ENCODE data around the gene NSMF. TPM values are rescaled to one million over a fixed set of nuclear protein-coding genes. Genes with fewer than 3 reads are reported as not detected.

The NSMF gene
- total RNA-seq, 1 donor from 2014 or later: 85.3 TPM

DNA sequence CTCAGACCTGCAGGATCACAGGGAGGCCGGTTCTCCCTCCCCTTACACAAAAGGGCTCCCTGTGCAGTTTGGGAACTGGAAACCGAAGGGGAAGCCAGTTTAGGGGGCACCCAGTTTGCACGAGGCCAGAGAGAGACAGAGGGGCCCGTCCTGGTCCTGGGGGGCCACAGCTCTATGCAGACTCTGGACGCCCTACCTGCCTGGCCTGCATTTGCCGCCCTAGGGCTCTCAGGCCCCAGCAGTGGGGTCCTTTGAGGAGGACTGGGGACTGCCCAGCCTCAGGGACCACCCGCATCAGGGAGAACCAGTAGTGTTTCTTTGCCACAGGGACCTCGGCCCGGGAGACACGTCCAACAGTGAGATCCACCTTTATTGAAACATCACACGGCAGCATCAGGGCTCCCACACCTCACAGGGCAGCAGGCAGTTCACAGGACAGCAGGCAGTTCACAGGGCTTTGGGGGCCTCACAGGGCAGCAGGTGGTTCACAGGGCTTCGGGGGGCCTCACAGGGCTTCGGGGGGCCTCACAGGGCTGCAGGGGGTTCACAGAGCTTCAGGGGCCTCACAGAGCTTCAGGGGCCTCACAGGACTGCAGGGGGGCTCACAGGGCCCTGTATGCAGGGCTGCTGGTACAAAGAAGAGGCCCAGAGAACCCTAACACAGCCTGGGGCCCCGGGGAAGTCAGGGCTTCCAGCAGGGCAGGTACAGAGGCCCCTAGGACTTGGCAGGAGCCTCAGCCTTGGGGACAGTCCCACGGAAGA is 648 bp upstream of the NSMF start:
- peak in 1 of 2 experiments; percentile 35 for DNase-seq (ENCODE audit: low spot score in 2 of 2, unreplicated experiment in 2 of 2)
- TF ChIP-seq, protein P1, sequence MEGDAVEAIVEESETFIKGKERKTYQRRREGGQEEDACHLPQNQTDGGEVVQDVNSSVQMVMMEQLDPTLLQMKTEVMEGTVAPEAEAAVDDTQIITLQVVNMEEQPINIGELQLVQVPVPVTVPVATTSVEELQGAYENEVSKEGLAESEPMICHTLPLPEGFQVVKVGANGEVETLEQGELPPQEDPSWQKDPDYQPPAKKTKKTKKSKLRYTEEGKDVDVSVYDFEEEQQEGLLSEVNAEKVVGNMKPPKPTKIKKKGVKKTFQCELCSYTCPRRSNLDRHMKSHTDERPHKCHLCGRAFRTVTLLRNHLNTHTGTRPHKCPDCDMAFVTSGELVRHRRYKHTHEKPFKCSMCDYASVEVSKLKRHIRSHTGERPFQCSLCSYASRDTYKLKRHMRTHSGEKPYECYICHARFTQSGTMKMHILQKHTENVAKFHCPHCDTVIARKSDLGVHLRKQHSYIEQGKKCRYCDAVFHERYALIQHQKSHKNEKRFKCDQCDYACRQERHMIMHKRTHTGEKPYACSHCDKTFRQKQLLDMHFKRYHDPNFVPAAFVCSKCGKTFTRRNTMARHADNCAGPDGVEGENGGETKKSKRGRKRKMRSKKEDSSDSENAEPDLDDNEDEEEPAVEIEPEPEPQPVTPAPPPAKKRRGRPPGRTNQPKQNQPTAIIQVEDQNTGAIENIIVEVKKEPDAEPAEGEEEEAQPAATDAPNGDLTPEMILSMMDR (IDR thresholded peaks at IDR 0.05; ENCODE audit: unreplicated experiment): no peak
- Mint-ChIP-seq H3K4me1 (peaks cover 4% of the 10 kb centered on the region), H3K27me3 (ENCODE audit: low read depth) (peaks cover 24% of the 10 kb centered on the region), H3K4me3 (peak overlapping the region; percentile 55), H3K9me3 (no peaks in the 10 kb centered on the region), H3K36me3 (peaks cover 3% of the 10 kb centered on the region), H3K27ac (no peak overlapping the region)

DNA sequence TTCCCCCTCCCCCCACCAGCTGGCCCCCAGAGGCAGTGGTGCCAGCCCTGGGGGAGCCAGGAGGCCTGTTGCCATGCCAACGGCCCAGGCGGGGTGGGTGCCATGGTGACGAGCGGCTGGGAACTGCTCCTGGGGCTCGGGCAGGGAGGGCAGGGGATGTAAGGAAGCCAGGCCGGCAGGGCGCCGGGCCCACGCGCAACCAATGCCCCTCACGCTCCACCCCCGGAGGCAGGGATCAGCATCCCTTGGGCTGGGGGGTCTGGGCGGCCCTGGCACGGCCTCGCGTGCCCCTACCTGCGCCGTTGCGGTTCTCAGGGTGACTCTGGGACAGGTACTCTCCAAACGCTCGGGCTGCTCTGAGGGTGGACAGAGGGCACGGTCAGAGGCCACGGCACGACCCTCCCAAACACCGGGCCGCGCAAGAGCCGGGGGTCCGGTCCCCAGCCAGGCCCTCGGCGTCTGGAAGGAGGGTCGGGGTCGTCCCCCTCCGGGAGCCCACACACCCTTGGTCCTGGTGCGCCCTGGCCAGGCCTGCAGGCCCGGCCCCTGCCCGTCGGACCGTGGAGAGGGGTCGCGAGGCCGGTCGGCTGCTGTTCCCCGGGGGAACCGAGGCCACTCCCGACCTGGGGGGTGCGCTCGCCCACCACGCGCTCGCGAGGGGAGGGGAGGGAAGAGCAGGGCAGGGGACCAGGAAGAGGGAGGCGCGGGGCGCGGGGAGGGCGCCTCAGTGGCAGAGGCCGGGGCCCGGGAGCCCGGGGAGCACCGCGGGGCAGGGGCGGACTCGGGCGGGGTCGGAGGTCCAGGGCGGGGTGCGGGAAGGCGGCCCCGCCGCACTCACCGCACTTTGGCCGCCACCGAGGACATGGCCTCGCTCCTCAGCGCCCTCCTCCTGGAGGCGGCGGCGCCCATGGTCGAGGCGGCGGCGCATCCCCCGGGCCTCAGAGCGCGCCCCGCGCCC is 661 bp downstream of the NSMF start:
- TF ChIP-seq, protein P1 (IDR thresholded peaks at IDR 0.05; ENCODE audit: unreplicated experiment): no peak
- H3K4me3 Mint-ChIP-seq: peak overlapping the region; percentile 52

DNA sequence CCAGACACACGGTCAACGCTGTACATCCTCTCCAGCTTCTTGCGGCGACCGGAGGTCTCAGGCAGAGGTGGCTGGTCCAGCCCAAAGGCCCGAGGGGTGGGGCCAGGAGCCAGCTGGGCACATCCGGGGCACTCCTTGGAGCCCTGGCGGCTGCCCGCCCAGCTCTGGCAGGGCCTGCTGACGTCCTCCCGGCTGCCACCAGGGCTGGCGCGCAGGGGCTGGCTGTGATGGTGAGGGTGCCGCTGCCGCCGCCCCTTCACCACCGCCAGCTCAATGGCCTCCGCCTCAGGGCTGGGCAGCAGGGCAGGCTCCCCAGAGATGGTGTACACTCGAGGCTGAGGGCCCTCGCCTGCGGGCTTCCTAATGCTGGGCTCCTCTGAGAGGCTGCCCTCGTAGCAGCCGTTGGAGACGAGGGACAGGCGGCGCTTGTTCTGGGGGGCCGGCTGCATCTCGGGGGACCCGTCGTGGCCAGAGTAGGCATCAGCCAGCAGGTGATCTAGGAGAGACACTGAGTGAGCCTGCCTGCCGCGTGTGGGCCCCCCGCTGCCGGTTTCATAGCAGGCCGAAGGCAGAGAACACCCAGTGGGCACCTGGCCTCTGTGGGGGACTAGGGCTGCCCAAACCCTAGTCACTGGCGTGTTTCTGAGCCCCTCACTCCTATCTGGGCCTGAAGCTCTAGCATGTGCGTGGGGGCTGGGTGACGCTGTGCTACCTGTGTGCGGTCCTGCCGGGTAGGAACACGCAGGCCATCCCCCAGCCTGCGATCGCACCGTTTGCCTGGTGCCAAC is 1.5 kb downstream of the NSMF start:
- peak in 1 of 2 experiments; percentile 19 for DNase-seq (ENCODE audit: low spot score in 2 of 2, unreplicated experiment in 2 of 2)
- H3K4me3 Mint-ChIP-seq: peak overlapping the region; percentile 52
- no peak overlapping the region for H3K27ac Mint-ChIP-seq
- H3K4me1 Mint-ChIP-seq: peaks cover 13% of the 10 kb centered on the region
- TF ChIP-seq, protein P1 (IDR thresholded peaks at IDR 0.05; ENCODE audit: unreplicated experiment): no peak
- H3K36me3 Mint-ChIP-seq: peaks cover 3% of the 10 kb centered on the region
- H3K27me3 Mint-ChIP-seq (ENCODE audit: low read depth): peaks cover 17% of the 10 kb centered on the region
- H3K9me3 Mint-ChIP-seq: no peaks in the 10 kb centered on the region

More for the DNA sequence above, 661 bp downstream of the NSMF start:
- H3K4me1 Mint-ChIP-seq: peaks cover 13% of the 10 kb centered on the region
- no peaks in the 10 kb centered on the region for H3K9me3 Mint-ChIP-seq
- H3K36me3 Mint-ChIP-seq: peaks cover 3% of the 10 kb centered on the region
- peaks cover 22% of the 10 kb centered on the region for H3K27me3 Mint-ChIP-seq (ENCODE audit: low read depth)
- DNase-seq (ENCODE audit: low spot score in 2 of 2, unreplicated experiment in 2 of 2): peak in 1 of 2 experiments; percentile 19
- no peak overlapping the region for H3K27ac Mint-ChIP-seq

DNA sequence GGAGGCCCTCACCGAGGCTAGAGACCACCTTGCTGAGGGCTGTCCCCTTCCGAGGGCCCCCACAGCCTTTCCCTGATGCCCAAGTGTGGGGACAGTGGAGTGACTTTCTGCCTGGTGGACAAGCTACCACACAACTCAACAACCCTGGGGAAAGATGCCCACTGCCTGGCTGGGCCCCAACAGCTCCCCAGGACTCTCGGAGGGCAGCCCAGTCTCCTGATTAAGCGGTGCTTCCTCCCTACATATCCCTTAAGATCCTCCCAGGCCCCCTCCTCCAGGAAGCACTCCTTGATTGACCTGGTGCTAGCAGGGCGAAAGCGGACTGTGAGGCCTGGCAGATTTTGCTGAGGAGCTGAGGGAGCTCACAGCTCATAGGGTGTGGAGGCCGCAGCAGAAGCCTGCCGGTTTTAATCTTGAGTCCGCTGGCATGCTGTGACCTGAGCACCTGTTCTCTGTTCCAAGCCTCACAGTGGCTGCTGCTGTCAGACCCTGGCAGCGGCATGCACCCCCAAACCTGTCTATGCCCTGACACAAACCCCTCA is 2.2 kb downstream of the NSMF start:
- H3K36me3 Mint-ChIP-seq: peaks cover 3% of the 10 kb centered on the region
- H3K4me3 Mint-ChIP-seq: peak overlapping the region; percentile 34
- H3K27ac Mint-ChIP-seq: peak overlapping the region; percentile 47
- H3K9me3 Mint-ChIP-seq: no peaks in the 10 kb centered on the region
- no peak for DNase-seq (ENCODE audit: low spot score in 2 of 2, unreplicated experiment in 2 of 2)
- peaks cover 13% of the 10 kb centered on the region for H3K27me3 Mint-ChIP-seq (ENCODE audit: low read depth)
- TF ChIP-seq, protein P1 (IDR thresholded peaks at IDR 0.05; ENCODE audit: unreplicated experiment): no peak
- peaks cover 13% of the 10 kb centered on the region for H3K4me1 Mint-ChIP-seq
